Occipital lobe (tissue), 2 donors: ENCODE data around the gene GRIK4. TPM values are rescaled to one million over a fixed set of nuclear protein-coding genes. Genes with fewer than 3 reads are reported as not detected.

Experiments
- DNase-seq: peaks from one replicate; lab custom pipeline; 2025; lab: John Stamatoyannopoulos, UW
- total RNA-seq: library from RNA; depleted of rRNA; stranded (reverse); fragments of >200 nt; gene quantifications from one replicate; pipeline ENCODE4 v1.2.3, GENCODE V29; 2014

Gene GRIK4
- total RNA-seq, 1 donor from 2014 or later = 2.3 TPM

GRCh38 chr11:120805960-120806555 is 294.5 kb downstream of the GRIK4 start:
- DNase-seq = no peak

GRCh38 chr11:120807414-120808150 is 296.0 kb downstream of the GRIK4 start:
- no peak for DNase-seq

GRCh38 chr11:120808616-120809050 is 297.1 kb downstream of the GRIK4 start:
- no peak for DNase-seq

GRCh38 chr11:120810251-120810650 is 298.7 kb downstream of the GRIK4 start:
- no peak for DNase-seq

GRCh38 chr11:120811199-120811598 is 299.7 kb downstream of the GRIK4 start:
- no peak for DNase-seq

- no peak for DNase-seq
These were observed 300.2 kb downstream of the GRIK4 start for GRCh38 chr11:120811731-120812130.

- no peak for DNase-seq
These were observed 303.2 kb downstream of the GRIK4 start for GRCh38 chr11:120814531-120815318.

GRCh38 chr11:120815319-120816100 is 304.0 kb downstream of the GRIK4 start:
- DNase-seq = no peak

GRCh38 chr11:120816176-120816575 is 304.6 kb downstream of the GRIK4 start:
- no peak for DNase-seq

- no peak for DNase-seq
These were observed 305.2 kb downstream of the GRIK4 start for GRCh38 chr11:120816711-120817110.

GRCh38 chr11:120817158-120817557 is 305.6 kb downstream of the GRIK4 start:
- DNase-seq = no peak

GRCh38 chr11:120818097-120818496 is 306.5 kb downstream of the GRIK4 start:
- DNase-seq = no peak

- no peak for DNase-seq
These were observed 307.5 kb downstream of the GRIK4 start for GRCh38 chr11:120819003-120819402.

- no peak for DNase-seq
These were observed 308.2 kb downstream of the GRIK4 start for GRCh38 chr11:120819437-120820365.

- no peak for DNase-seq
These were observed 311.6 kb downstream of the GRIK4 start for GRCh38 chr11:120823159-120823558.

GRCh38 chr11:120824242-120824641 is 312.7 kb downstream of the GRIK4 start:
- no peak for DNase-seq

- no peak for DNase-seq
These were observed 315.6 kb downstream of the GRIK4 start for GRCh38 chr11:120827198-120827597.

- DNase-seq = no peak
These were observed 316.3 kb downstream of the GRIK4 start for GRCh38 chr11:120827820-120828219.

- no peak for DNase-seq
These were observed 317.3 kb downstream of the GRIK4 start for GRCh38 chr11:120828847-120829246.

GRCh38 chr11:120830085-120830620 is 318.6 kb downstream of the GRIK4 start:
- DNase-seq = peak; percentile 19
